Left ventricle myocardium inferior (tissue), 1 donor: ENCODE data around the gene OVOL3. TPM values are rescaled to one million over a fixed set of nuclear protein-coding genes. Genes with fewer than 3 reads are reported as not detected.

Source experiments
- DNase-seq: peaks from one replicate; pipeline ENCODE4 v3.0.0-alpha.2; 2020
- H3K27ac ChIP-seq: fragments of 200-600 bp; replicated peaks from 2 replicates; pipeline ENCODE4 v1.8.0; 2021
- H3K27me3 ChIP-seq: fragments of 200-600 bp; 2 replicates; pipeline ENCODE4 v1.8.0; 2021; ENCODE audit warnings: low read depth
- H3K36me3 ChIP-seq: fragments of 200-600 bp; 2 replicates; pipeline ENCODE4 v1.8.0; 2021
- H3K4me1 ChIP-seq: fragments of 200-600 bp; 2 replicates; pipeline ENCODE4 v1.8.0; 2021
- H3K4me3 ChIP-seq: fragments of 200-600 bp; 2 replicates; pipeline ENCODE4 v1.8.0; 2021; ENCODE audit warnings: mild to moderate bottlenecking, moderate library complexity
- H3K9me3 ChIP-seq: fragments of 200-600 bp; replicated peaks from 2 replicates; pipeline ENCODE4 v1.8.0; 2021
- CTCF ChIP-seq: fragments of 200-600 bp; IDR thresholded peaks from 2 replicates; pipeline ENCODE4 v1.8.0; 2021; ENCODE audit warnings: antibody characterized with exemption, mild to moderate bottlenecking, borderline replicate concordance
- intact Hi-C: fragments of 100-400 bp; cut with micrococcal nuclease; formaldehyde crosslinking; loops from one replicate; pipeline ENCODE4 v1.11.0; 2022
- total RNA-seq: library from RNA; stranded (reverse); fragmentation: NEBNext Ultra II Directional; extraction: Animal tissue kit (Norgen Biotek cat#: 25700); gene quantifications from one replicate; pipeline ENCODE4 v1.2.1, GENCODE V29; 2021
- donor health status: DM: no; HTN: yes; CAD: no; lungs with severe emphysema.

OVOL3 gene
- total RNA-seq, 1 donor from 2014 or later, result not detected

DNA sequence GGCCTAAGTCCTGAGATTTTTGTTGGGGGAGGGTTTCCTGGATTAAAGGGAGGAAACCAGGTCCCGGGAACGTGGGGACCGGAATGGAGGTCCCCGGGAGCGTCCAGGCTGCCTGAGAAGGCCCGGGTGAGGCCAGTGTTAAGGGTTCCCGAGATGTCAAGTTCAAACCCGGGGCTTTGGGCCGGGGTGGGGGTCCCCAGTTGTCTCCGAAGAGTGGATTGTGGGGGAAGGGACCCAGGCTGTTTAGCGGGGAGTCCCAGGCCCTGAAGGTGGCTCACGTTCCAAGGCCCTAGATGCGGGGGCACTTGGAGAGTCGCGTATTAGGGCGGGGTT, 41.0 kb downstream of the OVOL3 start:
- Histone ChIP-seq H3K4me3 (peak overlapping the region; percentile 85), H3K36me3 (peaks cover 40% of the 10 kb centered on the region), H3K27ac (peak overlapping the region; percentile 99), H3K9me3 (no peaks in the 10 kb centered on the region), H3K27me3 (no peaks in the 10 kb centered on the region), H3K4me1 (peaks cover 84% of the 10 kb centered on the region)
- no peak for DNase-seq
- TF ChIP-seq CTCF, result no peak
- intact Hi-C loops, result no loop called here

GRCh38 chr19:36152352-36153091, 41.6 kb downstream of the OVOL3 start, which contains the start of gene COX7A1:
TSS of gene COX7A1 (minus strand) at chr19:36152447. CDS start at chr19:36152407, 40 bp downstream.
- Histone ChIP-seq H3K36me3 (peaks cover 34% of the 10 kb centered on the region), H3K4me1 (peaks cover 84% of the 10 kb centered on the region), H3K27me3 (no peaks in the 10 kb centered on the region), H3K9me3 (no peaks in the 10 kb centered on the region), H3K4me3 (peak within 1 kb of the TSS; percentile 85), H3K27ac (peak within 1 kb of the TSS; percentile 99)
- DNase-seq, result peak; percentile 87
- intact Hi-C loops, result no loop called here
- TF ChIP-seq CTCF, result no peak

- no peak for TF ChIP-seq CTCF
- intact Hi-C loops, result no loop called here
- peak overlapping the region; percentile 99 for H3K27ac ChIP-seq
- DNase-seq, result no peak
- no peaks in the 10 kb centered on the region for H3K9me3 ChIP-seq
- H3K27me3 ChIP-seq, result no peaks in the 10 kb centered on the region
- H3K4me1 ChIP-seq, result peaks cover 78% of the 10 kb centered on the region
- H3K36me3 ChIP-seq, result peaks cover 28% of the 10 kb centered on the region
- peak overlapping the region; percentile 85 for H3K4me3 ChIP-seq
Measured at GRCh38 chr19:36153126-36153525, 42.2 kb downstream of the OVOL3 start.

GRCh38 chr19:36160821-36161596, 50.1 kb downstream of the OVOL3 start:
- H3K4me1 ChIP-seq, result peaks cover 15% of the 10 kb centered on the region
- H3K9me3 ChIP-seq, result no peaks in the 10 kb centered on the region
- no peak overlapping the region for H3K4me3 ChIP-seq
- H3K27ac ChIP-seq, result peak overlapping the region; percentile 61
- no peak for DNase-seq
- no peaks in the 10 kb centered on the region for H3K27me3 ChIP-seq
- H3K36me3 ChIP-seq, result peaks cover 10% of the 10 kb centered on the region
- intact Hi-C loops, result no loop called here
- TF ChIP-seq CTCF, result no peak

Other genes starting within 250 kb of the OVOL3 start
- 23.9 TPM for gene APLP1, start 242.6 kb upstream of the OVOL3 start, total RNA-seq
- 2.3 TPM for gene NFKBID, start 210.6 kb upstream of the OVOL3 start, total RNA-seq
- gene HCST, start 208.6 kb upstream of the OVOL3 start, total RNA-seq, result 2.3 TPM
- 26.2 TPM for gene TYROBP, start 202.8 kb upstream of the OVOL3 start, total RNA-seq
- gene LRFN3, start 174.8 kb upstream of the OVOL3 start, total RNA-seq, result 7.1 TPM
- gene SDHAF1, start 116.0 kb upstream of the OVOL3 start, total RNA-seq, result 10.3 TPM
- 0.58 TPM for gene SYNE4, start 102.3 kb upstream of the OVOL3 start, total RNA-seq
- 11.8 TPM for gene ALKBH6, start 96.9 kb upstream of the OVOL3 start, total RNA-seq
- gene CLIP3, start 78.3 kb upstream of the OVOL3 start, total RNA-seq, result 5.4 TPM
- gene THAP8, start 56.9 kb upstream of the OVOL3 start, total RNA-seq, result 4.2 TPM
- gene WDR62, start 56.2 kb upstream of the OVOL3 start, total RNA-seq, result 17.7 TPM
- 130 TPM for gene POLR2I, start 3.7 kb downstream of the OVOL3 start, total RNA-seq
- gene TBCB, start 4.3 kb downstream of the OVOL3 start, total RNA-seq, result 94.9 TPM
- gene CAPNS1, start 28.9 kb downstream of the OVOL3 start, total RNA-seq, result 767 TPM
- 2,839 TPM for gene COX7A1, start 41.3 kb downstream of the OVOL3 start, total RNA-seq
- 4.4 TPM for gene ZNF565, start 103.5 kb downstream of the OVOL3 start, total RNA-seq
- gene ZNF146, start 104.0 kb downstream of the OVOL3 start, total RNA-seq, result 30.4 TPM